Measurements from ENCODE around the gene ZHX3. TPM values are rescaled to one million over a fixed set of nuclear protein-coding genes. Genes with fewer than 3 reads are reported as not detected.

Gene ZHX3
- total and polyA plus RNA-seq, 2 of the 13 experiments (the other 11 are each of a cell fraction or from before 2014, with no cell fraction given), result 8.4 to 11.7 TPM

GRCh38 chr20:41138475-41139226 is 178.9 kb downstream of the ZHX3 start (continued):
- TF ChIP-seq ZNF362 (CRISPR knock-in tag; IDR thresholded peaks at IDR 0.05; ENCODE audit: borderline replicate concordance), result peak; percentile 70
- 0 out of 2 replicates have a peak, but pooled peaks have one; percentile 5 for TF ChIP-seq MED1 (CRISPR knock-in tag; IDR thresholded peaks at IDR 0.05)
- no peak for TF ChIP-seq ZNF207 (IDR thresholded peaks at IDR 0.05; ENCODE audit: borderline replicate concordance)
- TF ChIP-seq LCORL (IDR thresholded peaks at IDR 0.05), result no peak
- TF ChIP-seq LCORL (CRISPR knock-in tag; IDR thresholded peaks at IDR 0.05), result no peak
- TF ChIP-seq ATM (IDR thresholded peaks at IDR 0.05; ENCODE audit: borderline replicate concordance), result no peak
- no peak for TF ChIP-seq HNRNPUL1 (IDR thresholded peaks at IDR 0.05; ENCODE audit: low read depth, low read length)
- TF ChIP-seq POLR2A (IDR thresholded peaks at IDR 0.05; ENCODE audit: insufficient read depth in 1 of 2, low read depth in 2 of 2, low read length in 2 of 2), result no peak
- TF ChIP-seq ZNF143 (CRISPR knock-in tag; IDR thresholded peaks at IDR 0.05), result no peak
- no peak for TF ChIP-seq GMEB2 (CRISPR knock-in tag; IDR thresholded peaks at IDR 0.05; ENCODE audit: low read depth)
- TF ChIP-seq POGZ (CRISPR knock-in tag; IDR thresholded peaks at IDR 0.05), result no peak
- TF ChIP-seq HMGXB4 (CRISPR knock-in tag; IDR thresholded peaks at IDR 0.05; ENCODE audit: borderline replicate concordance in 1 of 2, low read depth in 1 of 2), result peak in 1 of 2 experiments; percentile 53; a peak in 1 of 4 replicates
- TF ChIP-seq NCOR1 (IDR thresholded peaks at IDR 0.05; ENCODE audit: borderline replicate concordance, low read length), result no peak
- TF ChIP-seq RFX3 (CRISPR knock-in tag; IDR thresholded peaks at IDR 0.05), result no peak
- TF ChIP-seq THYN1 (CRISPR knock-in tag; IDR thresholded peaks at IDR 0.05; ENCODE audit: borderline replicate concordance, low read depth), result 0 out of 2 replicates have a peak, but pooled peaks have one; percentile 37
- no peak for TF ChIP-seq ZSCAN31 (CRISPR knock-in tag; IDR thresholded peaks at IDR 0.05; ENCODE audit: low read depth)
- no peak for TF ChIP-seq TCF12 (IDR thresholded peaks at IDR 0.05)
- no peak for TF ChIP-seq TCF12 (CRISPR knock-in tag; IDR thresholded peaks at IDR 0.05)
- no peak for TF ChIP-seq GMEB1 (CRISPR knock-in tag; IDR thresholded peaks at IDR 0.05; ENCODE audit: borderline replicate concordance)
- 0 out of 2 replicates have a peak, but pooled peaks have one; percentile 6 for TF ChIP-seq NCOA1 (CRISPR knock-in tag; IDR thresholded peaks at IDR 0.05)
- TF ChIP-seq SALL1 (CRISPR knock-in tag; IDR thresholded peaks at IDR 0.05), result 0 out of 2 replicates have a peak, but pooled peaks have one; percentile 20
- no peak for TF ChIP-seq SNRNP70 (IDR thresholded peaks at IDR 0.05; ENCODE audit: low read depth, low read length)
- no peak for TF ChIP-seq MTA3 (CRISPR knock-in tag; IDR thresholded peaks at IDR 0.05)
- TF ChIP-seq CBX1 (IDR thresholded peaks at IDR 0.05; ENCODE audit: low read depth), result no peak
